Lower leg skin (tissue), 3 donors: Measurements from ENCODE around the gene PARVG.

Experiments used
- CTCF ChIP-seq, 3 donors: fragments of 450-650 bp; IDR thresholded peaks; one replicate each; pipeline ENCODE4 v1.5.1; 2016; ENCODE audit warnings: antibody characterized with exemption in 3 of 3, mild to moderate bottlenecking in 3 of 3, moderate library complexity in 2 of 3
- POLR2A ChIP-seq, 2 donors: fragments of 450-650 bp; IDR thresholded peaks; one replicate each; pipeline ENCODE4 v1.6.1; 2016 to 2017; ENCODE audit warnings: antibody characterized with exemption in 2 of 2, mild to moderate bottlenecking in 1 of 2, moderate library complexity in 1 of 2

DNA sequence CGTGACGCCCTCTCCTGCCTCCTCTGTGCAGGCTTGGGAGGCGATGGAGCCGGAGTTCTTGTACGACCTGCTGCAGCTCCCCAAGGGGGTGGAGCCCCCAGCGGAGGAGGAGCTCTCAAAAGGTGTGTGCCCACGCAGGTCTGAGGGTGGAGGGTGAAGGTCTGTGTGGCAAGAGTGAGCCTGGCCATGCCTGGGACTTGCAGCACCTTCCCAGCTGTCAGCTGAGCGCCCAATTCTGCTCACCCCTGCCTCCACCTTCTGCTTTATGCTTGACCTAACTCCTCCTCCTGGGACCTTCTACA, 2.5 kb downstream of the PARVG start:
- no peak for TF ChIP-seq CTCF (IDR thresholded peaks at IDR 0.05)
- no peak for TF ChIP-seq POLR2A (IDR thresholded peaks at IDR 0.05)
